NCI-H146 treated with DMSO at 0.1 percent for 48 hours (cell line): Measurements from ENCODE around the gene TBATA.

Experiments
- DNase-seq: peaks from one replicate; lab custom pipeline; 2025; ENCODE audit not compliant: unreplicated experiment; lab: John Stamatoyannopoulos, UW

The TBATA gene

DNA sequence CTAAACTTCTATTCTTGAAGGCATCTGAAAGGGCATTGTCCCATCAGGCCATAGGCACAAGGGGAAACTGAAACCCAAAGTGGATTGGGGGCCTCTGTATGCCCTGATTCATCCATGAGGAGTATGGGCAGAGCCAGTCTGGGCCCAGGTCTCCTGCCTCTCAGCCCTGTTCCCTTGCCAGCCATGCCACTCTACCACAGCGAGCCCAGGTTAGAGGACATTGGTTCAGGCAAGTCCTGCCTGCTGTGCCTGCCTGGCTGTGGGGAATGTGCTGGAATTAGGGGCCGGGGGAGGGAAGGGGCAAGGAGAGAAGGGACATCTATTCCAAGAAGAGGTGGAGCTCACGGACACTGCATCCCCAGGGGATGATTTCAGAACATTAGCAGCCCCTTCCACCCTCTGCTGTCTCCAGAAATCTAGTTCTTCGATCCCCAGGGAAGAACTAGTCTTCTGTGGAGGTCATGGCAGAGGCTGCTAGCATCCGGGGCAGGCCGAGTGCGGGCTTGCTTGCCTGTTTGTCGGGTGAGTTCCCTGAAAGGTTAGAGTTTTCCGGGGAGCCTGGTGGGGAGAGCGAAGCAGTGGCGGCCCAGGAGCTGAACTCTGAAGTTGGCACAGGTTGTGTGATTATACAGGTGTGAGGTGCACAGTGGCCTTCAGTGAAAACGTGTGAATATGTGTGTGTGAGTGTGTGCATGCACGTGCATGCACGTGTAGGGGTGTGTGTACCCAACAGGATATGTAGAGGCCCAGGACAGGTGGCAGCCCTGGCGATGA, 37.8 kb downstream of the TBATA start:
- DNase-seq, result no peak

DNA sequence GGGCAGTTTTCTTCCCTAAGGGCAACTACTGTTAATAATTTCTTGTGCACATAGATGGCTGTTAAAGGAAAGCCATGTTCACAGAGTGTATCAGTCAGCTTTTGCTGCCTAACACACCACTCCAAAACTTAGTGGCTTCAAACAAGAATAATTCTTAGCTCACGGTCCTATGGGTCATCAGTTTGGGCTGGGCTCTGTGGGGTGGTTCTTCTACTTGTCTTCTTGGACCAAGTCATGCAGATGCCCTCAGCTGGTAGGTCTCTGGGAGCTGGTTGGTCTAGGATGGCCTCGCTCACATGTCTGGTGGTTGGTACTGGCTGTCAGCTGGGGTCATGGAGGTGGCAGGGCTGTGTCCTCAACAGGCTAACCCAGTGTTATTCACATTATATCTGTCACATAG, 39.6 kb downstream of the TBATA start:
- DNase-seq, result no peak

DNA sequence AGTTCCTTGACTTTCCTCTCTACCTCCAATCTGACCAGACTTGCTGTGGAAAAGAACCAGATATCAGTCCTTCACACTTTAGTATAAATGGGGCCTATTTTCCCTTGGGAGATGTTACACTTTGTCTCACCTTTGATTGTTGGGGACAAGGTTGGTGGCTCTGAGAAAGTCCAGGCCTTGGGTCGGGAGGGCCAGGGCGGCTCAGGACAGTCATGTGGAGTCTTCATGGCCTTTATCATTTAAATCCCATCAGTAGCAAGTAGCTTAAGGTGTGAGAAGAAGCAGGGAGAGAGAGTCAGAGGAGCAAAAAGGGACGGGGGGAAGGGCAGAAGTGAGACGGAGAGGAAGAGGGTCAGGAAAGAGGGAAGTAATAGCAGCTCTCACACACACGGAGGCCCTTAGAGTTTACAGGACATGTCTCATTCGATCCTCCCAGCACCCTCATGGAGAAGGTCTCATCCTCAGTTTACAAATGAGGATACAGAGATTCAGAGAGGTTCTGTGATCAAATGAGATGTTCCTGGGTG, 40.5 kb downstream of the TBATA start:
- no peak for DNase-seq

DNA sequence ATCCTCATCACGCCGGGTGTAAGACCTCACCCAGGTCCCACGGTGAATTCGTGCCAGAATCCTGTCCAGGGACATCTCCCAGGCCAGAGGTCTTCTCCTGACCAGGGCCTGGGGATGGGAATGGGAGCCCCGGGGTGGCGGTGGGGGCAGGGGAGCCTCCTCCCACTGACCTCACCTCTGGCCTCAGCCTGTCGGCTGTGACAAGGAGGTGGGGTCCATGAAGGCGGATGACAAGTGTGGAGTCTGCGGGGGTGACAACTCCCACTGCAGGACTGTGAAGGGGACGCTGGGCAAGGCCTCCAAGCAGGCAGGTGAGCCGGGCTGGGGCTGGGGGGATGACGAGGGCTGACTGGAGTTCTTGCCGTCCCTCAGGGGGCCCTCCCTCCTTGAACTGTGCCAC, 41.3 kb downstream of the TBATA start:
- DNase-seq, result no peak

DNA sequence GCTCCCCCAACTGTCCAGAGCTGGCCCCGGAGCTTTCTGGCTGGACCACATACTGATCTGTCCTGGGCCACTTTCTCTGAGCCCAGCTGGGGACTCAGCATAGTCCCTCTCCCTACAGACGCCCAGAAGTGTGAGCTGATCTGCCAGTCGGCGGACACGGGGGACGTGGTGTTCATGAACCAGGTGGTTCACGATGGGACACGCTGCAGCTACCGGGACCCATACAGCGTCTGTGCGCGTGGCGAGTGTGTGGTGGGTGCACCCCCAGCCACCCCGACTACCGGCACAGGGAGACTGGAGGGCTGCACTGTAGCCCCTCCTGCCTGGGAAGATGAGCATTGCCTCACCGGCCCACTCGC, 41.8 kb downstream of the TBATA start:
- DNase-seq, result no peak

DNA sequence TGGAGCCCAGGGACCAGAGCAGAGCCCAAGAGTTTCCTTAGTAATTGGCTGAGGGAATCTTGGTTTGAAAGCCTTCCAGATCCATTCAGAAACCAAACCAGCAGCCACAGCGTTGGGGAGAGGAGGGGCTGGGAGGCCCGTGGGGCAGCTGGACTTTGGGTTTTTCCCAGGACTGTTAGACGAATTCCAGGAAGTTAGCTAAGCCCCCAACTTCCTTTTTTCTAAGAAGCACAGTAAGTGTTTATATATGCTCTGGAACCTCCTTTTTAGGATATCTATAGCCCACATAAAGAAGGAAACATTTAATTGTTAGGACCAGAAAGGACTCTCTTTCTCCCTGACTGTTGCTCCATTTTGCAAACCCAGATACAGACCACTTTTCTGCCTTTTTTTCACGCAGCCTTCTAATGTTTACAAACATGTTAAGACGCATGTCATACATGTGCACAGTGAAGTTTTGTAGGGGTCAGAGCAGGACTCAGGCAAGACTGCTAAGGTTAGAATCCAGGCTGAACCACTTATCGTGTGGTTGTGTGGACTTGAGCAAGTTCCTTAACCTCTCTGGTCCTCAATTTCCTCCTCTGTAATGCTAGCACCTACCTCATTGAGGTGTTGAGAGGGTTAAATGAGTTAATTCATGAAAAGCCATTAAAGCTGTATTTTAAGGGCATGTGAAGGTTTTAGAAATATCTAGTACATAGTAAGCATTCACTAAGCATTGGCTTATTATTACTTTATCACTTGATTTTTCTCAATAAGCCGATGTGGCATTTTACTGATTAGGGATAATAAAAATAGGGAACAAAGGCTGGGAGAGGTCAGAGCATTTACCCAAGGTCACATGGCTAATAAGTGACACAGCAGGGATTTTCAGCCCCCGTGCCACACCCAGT, 42.4 kb downstream of the TBATA start:
- DNase-seq, result no peak

DNA sequence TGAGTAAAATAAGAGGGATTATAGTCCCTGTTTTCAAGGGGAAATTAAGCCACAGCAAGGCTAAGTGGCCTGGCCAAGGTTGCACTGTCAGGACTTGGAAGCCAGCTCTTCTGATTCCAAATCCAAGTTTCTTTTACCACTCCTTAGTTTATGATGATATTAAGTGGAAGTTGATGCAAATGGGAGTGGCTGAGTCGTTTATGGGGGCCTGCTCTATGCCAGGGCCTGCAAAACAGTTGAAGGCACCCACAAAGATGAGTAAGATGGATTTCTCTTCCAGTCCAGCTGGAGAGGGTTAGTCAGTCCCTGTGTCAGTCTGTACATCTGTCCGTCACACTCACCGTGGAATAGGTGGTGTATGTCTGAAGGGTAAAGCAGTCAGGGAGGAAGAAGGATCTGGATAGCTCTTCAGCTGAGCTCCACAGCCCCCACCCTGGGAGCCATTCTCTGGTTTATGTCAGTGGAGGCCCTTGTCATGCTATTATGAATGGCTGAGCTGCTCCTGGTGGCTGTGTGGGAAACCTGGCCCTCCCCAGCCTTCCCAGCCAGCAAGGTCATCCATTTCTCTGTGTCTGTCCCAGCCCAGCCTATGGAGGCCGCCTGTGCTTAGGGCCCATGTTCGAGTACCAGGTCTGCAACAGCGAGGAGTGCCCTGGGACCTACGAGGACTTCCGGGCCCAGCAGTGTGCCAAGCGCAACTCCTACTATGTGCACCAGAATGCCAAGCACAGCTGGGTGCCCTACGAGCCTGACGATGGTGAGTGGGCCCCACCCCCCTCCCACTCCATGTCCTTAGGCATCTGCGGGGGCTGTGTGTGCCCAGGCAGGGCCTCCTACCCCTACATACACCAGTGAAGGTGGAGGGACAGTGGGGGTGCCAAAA, 44.5 kb downstream of the TBATA start:
- no peak for DNase-seq

DNA sequence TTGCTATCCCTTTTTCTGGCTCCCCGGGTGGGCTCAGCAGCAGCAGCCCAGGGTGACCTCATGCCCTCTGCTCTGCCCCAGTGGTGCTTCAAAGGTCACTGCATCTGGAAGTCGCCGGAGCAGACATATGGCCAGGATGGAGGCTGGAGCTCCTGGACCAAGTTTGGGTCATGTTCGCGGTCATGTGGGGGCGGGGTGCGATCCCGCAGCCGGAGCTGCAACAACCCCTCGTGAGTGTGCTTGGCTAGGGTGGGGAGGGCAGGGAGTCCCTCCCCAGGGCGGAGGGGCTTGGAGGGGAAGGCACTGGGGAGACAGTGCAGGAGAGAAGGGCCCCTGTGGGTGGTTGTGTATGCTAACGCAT, 46.4 kb downstream of the TBATA start:
- DNase-seq, result no peak

DNA sequence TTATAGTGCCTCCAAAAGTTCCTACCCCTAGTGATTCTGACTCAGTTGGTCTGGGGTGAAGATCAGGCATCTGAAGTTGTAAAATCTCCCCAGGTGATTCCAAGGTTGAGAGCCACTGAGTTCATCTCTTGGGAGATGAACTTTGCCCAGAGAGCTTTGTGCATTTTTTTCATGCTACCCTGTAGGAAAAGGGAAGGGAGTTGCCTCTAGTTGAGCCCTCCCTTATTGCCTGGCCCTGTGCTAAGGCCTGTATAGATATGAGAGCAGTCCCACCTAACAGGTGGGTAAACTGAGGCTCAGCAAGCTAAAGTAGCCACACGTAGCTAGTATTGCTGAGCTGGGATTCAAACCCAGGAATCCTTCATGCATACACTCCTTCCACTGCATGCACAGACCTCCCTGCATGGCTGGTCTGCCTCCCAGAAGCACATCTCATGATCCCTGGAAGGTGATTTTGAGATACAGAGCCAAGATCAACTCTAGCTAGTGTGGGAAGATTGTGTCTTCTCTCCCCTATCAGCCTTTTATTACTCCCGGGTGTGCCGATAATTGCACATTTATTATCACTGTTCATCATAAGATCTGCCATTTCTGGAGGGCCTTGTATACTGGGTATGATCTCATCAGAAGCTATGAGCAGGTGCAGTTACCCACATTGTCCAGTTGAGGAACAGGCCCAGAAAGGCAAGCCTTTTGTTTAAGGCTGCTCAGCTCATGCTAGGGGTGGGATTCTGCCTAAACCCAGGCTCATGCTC, 47.0 kb downstream of the TBATA start:
- DNase-seq, result no peak

DNA sequence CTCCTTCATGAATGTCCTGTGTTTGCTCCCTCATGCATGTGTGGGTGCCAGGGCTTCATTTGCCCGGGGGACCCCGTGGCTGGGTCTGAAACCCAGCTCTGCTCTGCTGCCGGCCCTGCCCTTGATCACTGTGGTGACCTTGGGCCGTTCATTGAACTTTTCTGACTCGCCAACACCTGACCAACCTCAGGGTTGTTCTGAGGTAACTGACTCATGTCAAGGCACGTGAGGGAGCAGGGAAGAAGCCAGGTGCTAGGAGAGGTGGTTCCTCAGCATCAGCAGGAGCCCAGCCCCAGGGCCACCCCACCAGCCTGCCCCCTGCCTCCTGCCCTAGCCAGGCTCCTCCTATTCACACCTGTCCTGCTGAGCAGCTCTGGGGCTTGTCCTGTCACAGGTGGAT, 47.9 kb downstream of the TBATA start:
- no peak for DNase-seq

DNA sequence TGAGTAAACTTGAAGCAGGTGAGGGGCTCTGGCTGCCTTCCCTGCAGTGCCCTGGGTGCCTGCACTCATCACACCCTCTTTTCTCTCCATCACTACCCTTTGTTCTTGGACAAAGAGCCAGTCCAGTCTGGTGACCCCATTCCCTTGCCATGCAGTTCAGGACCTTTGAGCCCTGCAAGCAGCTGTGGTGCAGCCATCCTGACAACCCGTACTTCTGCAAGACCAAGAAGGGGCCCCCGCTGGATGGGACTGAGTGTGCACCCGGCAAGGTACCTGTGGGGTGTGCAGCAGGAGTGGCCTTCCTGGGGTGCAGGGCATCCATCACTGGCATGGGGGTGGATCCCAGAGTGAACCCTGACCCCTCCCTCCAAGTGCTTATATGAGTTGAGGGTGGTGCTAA, 48.7 kb downstream of the TBATA start:
- DNase-seq, result no peak

DNA sequence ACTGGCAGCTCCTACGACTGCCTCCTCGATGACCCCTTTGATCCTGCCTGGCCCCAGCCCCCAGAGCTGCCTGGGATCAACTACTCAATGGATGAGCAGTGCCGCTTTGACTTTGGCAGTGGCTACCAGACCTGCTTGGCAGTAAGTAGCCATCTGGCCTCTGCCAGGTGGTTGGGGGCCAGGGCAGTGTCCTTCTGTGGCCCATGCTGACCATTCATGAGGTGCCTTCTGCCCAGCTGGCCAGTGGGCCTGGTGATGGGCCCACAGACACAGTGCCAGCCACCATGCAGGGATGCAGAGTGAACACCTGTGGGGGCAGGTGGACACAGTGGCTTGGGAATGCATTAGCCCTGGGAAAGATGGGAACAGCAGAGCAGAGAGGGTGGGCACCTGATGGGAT, 50.0 kb downstream of the TBATA start:
- DNase-seq, result no peak

DNA sequence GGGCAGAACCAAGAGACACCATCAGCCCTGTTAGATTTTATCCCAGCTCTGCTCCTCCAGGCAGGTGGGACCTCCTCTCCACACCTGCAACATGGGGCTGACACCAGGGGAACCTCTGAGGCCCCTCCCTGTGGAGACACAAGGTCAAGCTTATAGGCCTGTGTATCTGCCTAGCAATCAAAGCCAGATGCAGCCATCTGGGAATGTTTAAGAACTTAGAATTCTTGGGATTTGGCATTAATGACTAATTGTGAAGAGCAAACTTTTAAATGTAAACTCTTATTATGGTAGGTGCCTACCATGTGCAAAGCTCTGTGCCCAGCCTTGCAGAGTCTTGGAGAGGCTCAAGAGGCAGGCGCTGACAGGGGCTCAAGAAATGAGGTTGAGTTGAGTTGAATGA, 52.1 kb downstream of the TBATA start:
- no peak for DNase-seq

DNA sequence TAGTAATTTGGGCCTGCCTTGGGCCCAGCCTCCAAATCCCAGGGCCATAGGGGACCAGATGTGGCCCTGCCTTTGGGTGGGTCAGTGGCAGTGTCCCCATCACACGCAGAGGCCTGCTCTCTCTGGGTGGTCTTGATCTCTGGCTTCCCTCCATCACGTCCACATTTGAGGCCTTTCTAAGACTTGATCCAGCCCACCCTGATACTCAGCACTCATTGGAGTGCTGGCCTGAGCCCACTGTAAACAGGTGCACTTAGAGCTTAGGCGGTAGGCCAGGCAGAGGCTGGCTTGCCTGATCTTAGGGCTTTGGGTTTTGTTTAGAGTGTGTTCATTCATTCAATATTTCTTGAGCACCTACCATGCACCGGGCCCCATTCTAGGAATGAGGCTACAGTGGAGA, 52.6 kb downstream of the TBATA start:
- DNase-seq, result no peak

DNA sequence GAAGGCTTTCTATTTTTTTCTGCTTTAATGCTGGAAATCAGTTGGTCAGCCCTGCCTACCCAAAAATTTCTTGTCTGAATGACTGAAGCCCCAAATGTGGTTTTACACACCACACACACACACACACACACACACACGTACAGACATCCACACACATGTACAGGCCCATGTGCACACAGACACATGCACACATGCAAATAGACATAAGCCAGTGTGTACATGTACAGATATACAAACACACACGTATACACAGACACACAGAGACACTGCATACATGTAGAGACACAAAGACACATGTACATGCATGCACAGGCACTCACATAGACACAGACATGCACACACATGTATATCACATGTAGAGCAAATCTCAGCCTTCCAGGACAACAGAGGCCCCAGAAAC, 54.2 kb downstream of the TBATA start:
- no peak for DNase-seq

DNA sequence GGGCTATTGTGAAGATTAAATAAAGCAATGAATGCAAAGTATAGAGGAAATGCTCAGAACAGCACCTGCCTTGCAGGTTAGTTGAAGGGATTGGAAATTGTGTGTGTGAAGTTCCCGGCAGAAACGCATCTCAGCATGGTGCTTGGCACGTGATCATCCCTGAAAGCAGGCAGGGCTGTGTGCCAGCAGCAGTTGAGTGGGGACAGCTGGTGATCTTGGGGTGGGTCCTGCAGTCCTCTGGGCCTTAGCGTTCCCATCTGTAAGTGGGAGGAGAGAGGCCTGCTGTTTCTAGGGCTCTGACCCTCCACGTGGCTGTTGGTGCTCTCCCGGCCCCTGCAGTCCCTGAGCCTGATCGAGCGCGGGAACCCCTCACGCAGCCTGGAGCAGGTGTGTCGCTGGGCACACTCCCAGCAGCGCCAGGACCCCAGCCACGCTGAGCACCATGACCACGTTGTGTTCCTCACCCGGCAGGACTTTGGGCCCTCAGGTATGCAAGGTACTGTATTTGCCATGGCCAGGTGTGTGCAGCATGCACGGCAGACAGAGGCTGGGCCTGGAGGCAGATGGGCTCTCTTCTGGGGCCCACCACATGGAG, 55.3 kb downstream of the TBATA start:
- peak; percentile 80 for DNase-seq

DNA sequence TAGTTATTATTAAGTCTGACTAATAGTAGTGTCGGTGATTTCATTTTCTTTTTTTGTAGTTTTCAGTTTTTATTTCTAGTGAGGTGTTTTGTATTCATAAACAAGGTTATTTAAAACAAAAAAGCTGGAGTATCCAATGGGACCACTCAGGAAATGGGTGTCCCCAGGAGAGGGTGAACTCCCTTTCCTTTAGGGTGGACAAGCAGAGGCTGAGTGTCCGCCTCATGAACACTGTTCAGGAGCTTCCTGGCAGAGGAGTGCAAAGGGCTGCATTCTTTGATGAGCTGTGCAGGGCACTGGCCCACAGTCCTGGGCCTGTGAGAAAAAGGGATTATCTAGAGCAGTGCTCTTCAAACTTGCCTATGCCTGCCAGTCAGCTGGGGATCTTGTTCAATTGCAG, 56.8 kb downstream of the TBATA start:
- no peak for DNase-seq

DNA sequence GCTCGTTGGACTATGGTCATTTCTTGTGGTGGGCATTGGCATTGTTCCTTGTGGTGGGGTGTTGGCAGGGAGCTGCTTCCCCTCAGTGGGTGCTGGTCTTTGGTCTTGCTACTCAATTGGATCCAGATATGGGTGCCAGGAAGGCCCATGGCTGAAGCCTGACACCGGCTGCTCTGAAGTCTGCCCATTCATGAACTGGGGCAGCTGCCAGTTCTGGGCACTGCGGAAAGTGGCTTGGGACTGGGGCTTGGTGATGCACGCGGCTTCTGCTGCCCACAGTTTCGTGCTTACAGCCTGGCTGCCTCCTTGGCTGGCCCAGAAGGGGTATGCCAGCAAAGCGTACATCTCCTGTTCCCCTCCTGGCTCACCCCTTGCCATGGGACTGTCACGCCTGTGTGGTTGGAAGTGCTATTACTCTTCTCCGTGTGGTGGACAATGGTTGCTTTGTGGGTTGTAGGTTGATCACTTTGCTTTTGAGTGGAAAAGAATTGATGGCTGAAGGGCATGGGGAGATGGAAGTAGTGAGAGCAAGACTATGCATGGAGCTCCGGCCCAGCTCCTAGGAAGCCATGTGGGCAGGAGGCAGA, 58.2 kb downstream of the TBATA start:
- no peak for DNase-seq

DNA sequence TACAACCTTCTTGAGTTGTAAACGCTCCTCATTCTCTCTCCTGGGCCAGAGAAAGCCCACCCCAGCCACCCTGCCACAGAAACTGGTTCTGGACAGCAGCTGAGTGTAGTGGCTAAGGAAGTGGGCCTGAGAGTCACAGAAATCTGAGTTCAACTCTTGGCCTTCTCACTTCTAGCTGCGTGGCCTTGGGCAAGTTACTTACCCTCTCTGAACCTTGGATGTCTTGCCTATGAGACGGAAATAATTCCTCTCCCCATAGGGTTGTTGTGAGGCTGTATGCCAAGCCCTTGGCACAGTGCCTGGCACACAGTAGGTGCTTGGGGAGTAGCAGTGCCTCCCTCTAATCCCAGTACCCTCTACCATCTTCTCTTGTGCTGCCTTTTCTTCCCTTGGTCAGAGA, 61.4 kb downstream of the TBATA start:
- no peak for DNase-seq
